PC-3 (cell line): ENCODE measurements around the gene TTC28.

Experiments
- EZH2 ChIP-seq: fragments of 300-600 bp; sonication (generic); IDR thresholded peaks from one replicate; pipeline ENCODE4 v1.6.1; 2017; ENCODE audit warnings: antibody characterized with exemption, mild to moderate bottlenecking, low read length; ENCODE audit not compliant: unreplicated experiment
- EZH2phosphoT487 ChIP-seq: fragments of 300-600 bp; sonication (generic); IDR thresholded peaks from 2 replicates; pipeline ENCODE4 v1.6.1; 2018; ENCODE audit warnings: mild to moderate bottlenecking, antibody characterized with exemption, low read length, borderline replicate concordance
- TF ChIP-seq, protein P1 (sequence below): fragments of 300-600 bp; sonication (generic); conservative IDR thresholded peaks from 2 replicates; pipeline ENCODE4 v1.5.1; 2017; ENCODE audit warnings: antibody characterized with exemption, low read depth, mild to moderate bottlenecking, low read length

- TF ChIP-seq, protein P1, sequence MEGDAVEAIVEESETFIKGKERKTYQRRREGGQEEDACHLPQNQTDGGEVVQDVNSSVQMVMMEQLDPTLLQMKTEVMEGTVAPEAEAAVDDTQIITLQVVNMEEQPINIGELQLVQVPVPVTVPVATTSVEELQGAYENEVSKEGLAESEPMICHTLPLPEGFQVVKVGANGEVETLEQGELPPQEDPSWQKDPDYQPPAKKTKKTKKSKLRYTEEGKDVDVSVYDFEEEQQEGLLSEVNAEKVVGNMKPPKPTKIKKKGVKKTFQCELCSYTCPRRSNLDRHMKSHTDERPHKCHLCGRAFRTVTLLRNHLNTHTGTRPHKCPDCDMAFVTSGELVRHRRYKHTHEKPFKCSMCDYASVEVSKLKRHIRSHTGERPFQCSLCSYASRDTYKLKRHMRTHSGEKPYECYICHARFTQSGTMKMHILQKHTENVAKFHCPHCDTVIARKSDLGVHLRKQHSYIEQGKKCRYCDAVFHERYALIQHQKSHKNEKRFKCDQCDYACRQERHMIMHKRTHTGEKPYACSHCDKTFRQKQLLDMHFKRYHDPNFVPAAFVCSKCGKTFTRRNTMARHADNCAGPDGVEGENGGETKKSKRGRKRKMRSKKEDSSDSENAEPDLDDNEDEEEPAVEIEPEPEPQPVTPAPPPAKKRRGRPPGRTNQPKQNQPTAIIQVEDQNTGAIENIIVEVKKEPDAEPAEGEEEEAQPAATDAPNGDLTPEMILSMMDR, result no peak
- no peak for TF ChIP-seq EZH2phosphoT487
- TF ChIP-seq EZH2, result no peak
Measured at GRCh38 chr22:28231441-28231840, 448.2 kb downstream of the TTC28 start.
